Transverse colon (tissue), 4 donors: ENCODE results near the gene GSTT2B. TPM values are rescaled to one million over a fixed set of nuclear protein-coding genes. Genes with fewer than 3 reads are reported as not detected.
"Not testable (repeated sequence)": the region's sequence is repeated elsewhere in the genome, so short reads cannot be mapped to it uniquely, and the experiment has no call there.

Experiments used
- DNase-seq: peaks from one replicate; pipeline ENCODE4 v3.0.0-alpha.2; 2019
- H3K27ac ChIP-seq, 4 donors: fragments of 200-600 bp; sonication (generic); 2 replicates each; pipeline ENCODE4 v1.5.1; 2016 to 2018; ENCODE audit warnings: inconsistent platforms in 4 of 4
- H3K27me3 ChIP-seq: fragments of 200-600 bp; sonication (generic); 2 replicates; pipeline ENCODE4 v1.5.1; 2017; ENCODE audit warnings: inconsistent platforms
- H3K36me3 ChIP-seq, 4 donors: fragments of 200-600 bp; sonication (generic); 2 replicates each; pipeline ENCODE4 v1.5.1; 2017 to 2019; ENCODE audit warnings: inconsistent platforms in 4 of 4
- H3K4me1 ChIP-seq, 4 donors: fragments of 200-600 bp; sonication (generic); 2 replicates each; pipeline ENCODE4 v1.5.1; 2017 to 2020; ENCODE audit warnings: inconsistent platforms in 4 of 4
- H3K4me3 ChIP-seq, 4 donors: fragments of 200-600 bp; sonication (generic); 1 replicate in 1 of 4; 2 replicates in 3 of 4; pipeline versions ENCODE4 v1.5.1 to v1.6.1; 2017 to 2019; ENCODE audit warnings: inconsistent platforms in 4 of 4
- H3K9me3 ChIP-seq, 2 donors: fragments of 200-600 bp; sonication (generic); 2 replicates each; pipeline ENCODE4 v1.5.1; 2017 to 2019; ENCODE audit warnings: inconsistent platforms in 2 of 2
- EP300 ChIP-seq: sonication (generic); formaldehyde crosslinking; IDR thresholded peaks from one replicate; pipeline ENCODE4 v1.6.1; 2017; ENCODE audit warnings: antibody characterized with exemption, low read depth
- POLR2A ChIP-seq: fragments of 450-650 bp; IDR thresholded peaks from one replicate; pipeline ENCODE4 v1.6.1; 2016; ENCODE audit warnings: antibody characterized with exemption, mild to moderate bottlenecking, moderate library complexity
- POLR2AphosphoS5 ChIP-seq, 3 donors: sonication (generic); formaldehyde crosslinking; IDR thresholded peaks; one replicate each; pipeline ENCODE4 v1.6.1; 2016; ENCODE audit warnings: antibody characterized with exemption in 3 of 3
- WGBS, 2 donors: methylation state at CpG; one replicate each; pipeline ENCODE4 v1.1.5; 2018; ENCODE audit warnings: low coverage in 1 of 2; 5-methylcytosine and 5-hydroxymethylcytosine counted together
- in situ Hi-C, 4 donors: fragments of 200-750 bp; cut with MboI; loops; one replicate each; pipeline versions ENCODE4 v1.15.0 to v1.15.1; 2017; ENCODE audit warnings: low sequenced_read_pairs in 3 of 4, low pct_ligation_motif_present in 1 of 4, low pct_unique_long_range_greater_than_20kb in 1 of 4
- intact Hi-C: fragments of 100-400 bp; cut with DNase I; formaldehyde crosslinking; loops from one replicate; pipeline ENCODE4 v1.15.1; 2023; ENCODE audit warnings: low total_unique reads
- total RNA-seq, 4 donors: library from RNA; depleted of rRNA; stranded (reverse); fragments of >200 nt; gene quantifications; one replicate each; pipeline ENCODE4 v1.1.0, GENCODE V29; 2016
- TF ChIP-seq, protein P1 (sequence below), 5 experiments: fragments of 200-600 bp in 3 of 5; fragments of 450-650 bp in 2 of 5; sonication (generic) in 3 of 5; IDR thresholded peaks; 1 replicate in 2 of 5; 2 replicates in 3 of 5; pipeline ENCODE4 v1.5.1; 2016 to 2017; ENCODE audit warnings: antibody characterized with exemption in 5 of 5, inconsistent platforms in 3 of 5, mild to moderate bottlenecking in 2 of 5, moderate library complexity in 1 of 5

The GSTT2B gene
- total RNA-seq, 4 donors from 2014 or later: 2.4 TPM; not detected in 3

DNA sequence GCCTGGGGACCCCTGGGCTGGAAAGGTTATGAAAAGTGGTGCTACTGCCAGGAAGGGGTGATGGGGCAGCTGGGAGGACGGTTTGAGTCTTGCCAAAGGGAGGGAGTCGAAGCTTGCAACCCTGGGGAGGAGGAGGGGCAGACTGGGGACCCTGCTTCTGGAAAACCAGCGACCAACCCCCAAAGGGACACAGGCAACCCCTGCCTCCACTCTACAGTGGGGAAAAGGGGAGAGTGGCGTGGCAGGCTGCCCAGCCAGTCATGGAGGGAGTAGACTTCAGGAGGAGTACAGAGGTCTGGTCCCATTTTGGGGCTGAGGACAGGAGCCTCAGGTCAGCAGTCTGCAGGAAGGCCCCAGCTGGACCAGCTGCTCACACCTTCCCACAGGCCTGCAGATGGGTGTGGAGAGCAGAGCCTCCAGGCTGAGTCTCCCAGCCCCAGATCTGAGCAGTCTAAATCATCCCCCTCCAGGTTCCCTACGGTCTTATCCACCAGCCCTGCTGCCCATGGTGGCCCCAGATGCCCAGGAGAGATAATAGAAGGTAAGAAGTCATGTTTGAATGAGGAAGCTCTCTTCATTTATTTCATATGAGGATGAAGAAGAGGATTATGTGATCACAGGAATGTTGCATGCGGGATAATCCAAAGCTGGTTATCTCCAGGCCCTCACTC lies 10.0 kb upstream of the GSTT2B start:
- no peak for DNase-seq
- in situ Hi-C loops (loop anchor here in 1 of 4 donors (10.0 kb wide), 1 partner anchor 46 kb away; no protein-coding TSS in a partner anchor), intact Hi-C loops (loop anchor here (5.0 kb wide), 1 partner anchor 49 kb away; no protein-coding TSS in a partner anchor)
- H3K4me1 ChIP-seq: no peaks in the 10 kb centered on the region
- H3K9me3 ChIP-seq: no peaks in the 10 kb centered on the region
- WGBS, 2 donors: 86% methylated on average over 6 of the region's 6 CpGs; no CpG with 5 or more reads in 1 of the 2 donors
- no peaks in the 10 kb centered on the region for H3K27me3 ChIP-seq
- no peak overlapping the region for H3K4me3 ChIP-seq
- peaks cover 0 to 6% (median 0%) of the 10 kb centered on the region in 4 donors for H3K36me3 ChIP-seq
- TF ChIP-seq, protein P1, sequence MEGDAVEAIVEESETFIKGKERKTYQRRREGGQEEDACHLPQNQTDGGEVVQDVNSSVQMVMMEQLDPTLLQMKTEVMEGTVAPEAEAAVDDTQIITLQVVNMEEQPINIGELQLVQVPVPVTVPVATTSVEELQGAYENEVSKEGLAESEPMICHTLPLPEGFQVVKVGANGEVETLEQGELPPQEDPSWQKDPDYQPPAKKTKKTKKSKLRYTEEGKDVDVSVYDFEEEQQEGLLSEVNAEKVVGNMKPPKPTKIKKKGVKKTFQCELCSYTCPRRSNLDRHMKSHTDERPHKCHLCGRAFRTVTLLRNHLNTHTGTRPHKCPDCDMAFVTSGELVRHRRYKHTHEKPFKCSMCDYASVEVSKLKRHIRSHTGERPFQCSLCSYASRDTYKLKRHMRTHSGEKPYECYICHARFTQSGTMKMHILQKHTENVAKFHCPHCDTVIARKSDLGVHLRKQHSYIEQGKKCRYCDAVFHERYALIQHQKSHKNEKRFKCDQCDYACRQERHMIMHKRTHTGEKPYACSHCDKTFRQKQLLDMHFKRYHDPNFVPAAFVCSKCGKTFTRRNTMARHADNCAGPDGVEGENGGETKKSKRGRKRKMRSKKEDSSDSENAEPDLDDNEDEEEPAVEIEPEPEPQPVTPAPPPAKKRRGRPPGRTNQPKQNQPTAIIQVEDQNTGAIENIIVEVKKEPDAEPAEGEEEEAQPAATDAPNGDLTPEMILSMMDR (IDR thresholded peaks at IDR 0.05): no peak
- TF ChIP-seq EP300 (no peak), POLR2AphosphoS5 (IDR thresholded peaks at IDR 0.05) (no peak)
- H3K27ac ChIP-seq: no peak overlapping the region

DNA sequence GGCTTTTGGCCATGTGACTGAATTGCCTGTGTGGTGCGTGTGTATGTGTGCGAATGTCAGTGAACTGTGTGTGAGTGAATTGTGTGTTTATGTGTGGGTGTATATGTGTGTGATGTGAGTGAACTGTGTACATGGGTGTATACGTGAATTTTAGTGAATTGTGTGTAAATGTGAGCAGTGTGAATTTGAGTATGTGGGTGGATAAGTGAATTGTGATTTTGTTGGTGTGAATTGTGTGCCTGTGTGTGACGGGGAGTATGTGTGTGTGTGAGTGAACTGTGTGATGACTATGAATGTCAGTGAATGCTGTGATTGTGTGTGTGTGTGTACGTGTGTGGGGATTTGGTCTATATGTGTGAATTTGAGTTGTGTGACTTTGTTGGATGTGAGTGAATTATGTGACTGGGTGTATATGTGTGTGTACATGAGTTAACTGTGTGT lies 9.2 kb upstream of the GSTT2B start:
- in situ Hi-C loops (loop anchor here in 1 of 4 donors (10.0 kb wide), 1 partner anchor 45 kb away; no protein-coding TSS in a partner anchor), intact Hi-C loops (loop anchor here (5.0 kb wide), 1 partner anchor 48 kb away; no protein-coding TSS in a partner anchor)
- H3K36me3 ChIP-seq: peaks cover 0 to 6% (median 0%) of the 10 kb centered on the region in 4 donors
- H3K4me1 ChIP-seq: no peaks in the 10 kb centered on the region
- H3K4me3 ChIP-seq: no peak overlapping the region
- WGBS, 2 donors: 85 to 87% methylated on average over 5 of the region's 5 CpGs
- H3K27ac ChIP-seq: no peak overlapping the region
- TF ChIP-seq POLR2AphosphoS5 (IDR thresholded peaks at IDR 0.05): no peak
- no peak for TF ChIP-seq EP300
- no peak for TF ChIP-seq POLR2A
- TF ChIP-seq, protein P1 (IDR thresholded peaks at IDR 0.05): no peak
- H3K9me3 ChIP-seq: no peaks in the 10 kb centered on the region
- H3K27me3 ChIP-seq: no peaks in the 10 kb centered on the region
- DNase-seq: no peak

DNA sequence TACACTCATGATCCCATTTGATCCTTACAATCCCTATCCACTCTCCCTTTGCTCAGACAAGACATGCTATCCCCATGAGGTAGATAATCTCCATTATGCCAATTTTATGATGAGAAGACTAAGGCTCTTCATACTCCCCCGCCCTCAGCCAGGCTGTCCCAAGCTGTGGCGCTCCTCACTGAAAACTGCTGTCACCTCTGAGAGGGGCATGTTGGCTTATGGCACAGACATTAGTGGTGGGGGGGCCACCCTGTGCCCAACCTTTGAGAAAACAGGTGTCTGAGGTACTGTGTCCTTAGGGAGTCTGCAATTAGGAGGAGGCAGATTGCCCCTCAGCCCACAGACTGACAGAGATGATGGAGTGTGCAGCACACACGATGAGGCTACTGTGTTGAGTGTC lies 8.1 kb upstream of the GSTT2B start:
- Histone ChIP-seq H3K27ac (no peak overlapping the region), H3K4me1 (no peaks in the 10 kb centered on the region), H3K4me3 (no peak overlapping the region), H3K27me3 (no peaks in the 10 kb centered on the region), H3K9me3 (no peaks in the 10 kb centered on the region), H3K36me3 (peaks cover 0 to 6% (median 0%) of the 10 kb centered on the region in 4 donors)
- in situ Hi-C loops: no loop called here
- WGBS, 2 donors: 100% methylated on average over 3 of the region's 3 CpGs; no CpG with 5 or more reads in 1 of the 2 donors
- no peak for TF ChIP-seq POLR2A
- no peak for TF ChIP-seq EP300
- no peak for TF ChIP-seq POLR2AphosphoS5 (IDR thresholded peaks at IDR 0.05)
- TF ChIP-seq, protein P1 (IDR thresholded peaks at IDR 0.05): no peak
- no peak for DNase-seq
- intact Hi-C loops: no loop called here

- not testable (repeated sequence) for DNase-seq
- WGBS, 2 donors: no CpG with 5 or more reads among the region's 30 CpGs
These were observed 5.6 kb upstream of the GSTT2B start, which contains the start of gene DDTL for GRCh38 chr22:23966568-23966967. Gene DDTL, plus strand, starts transcription at chr22:23966888. Its CDS starts 27 bp downstream, at chr22:23966915.

DNA sequence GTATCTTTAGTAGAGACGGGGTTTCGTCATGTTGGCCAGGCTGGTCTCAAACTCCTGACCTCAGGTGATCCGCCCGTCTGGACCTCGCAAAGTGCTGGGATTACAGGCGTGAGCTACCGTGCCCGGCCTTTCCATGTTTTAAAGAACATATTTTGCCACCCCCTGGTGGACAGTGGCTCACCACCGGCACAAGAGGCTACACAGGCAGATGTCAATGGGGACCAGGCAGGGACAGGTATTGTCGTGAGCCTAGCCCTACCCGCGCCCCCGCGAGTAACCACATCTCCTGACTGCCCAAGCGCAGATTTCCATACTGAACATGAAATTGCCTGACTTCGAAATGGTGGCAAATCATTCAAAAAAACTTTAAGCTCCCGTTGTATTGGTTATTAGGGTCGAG lies 5.1 kb upstream of the GSTT2B start:
- DNase-seq, in situ Hi-C loops, H3K27me3 ChIP-seq, H3K36me3 ChIP-seq, H3K4me3 ChIP-seq, intact Hi-C loops, H3K27ac ChIP-seq, H3K9me3 ChIP-seq, H3K4me1 ChIP-seq: not testable (repeated sequence)
- WGBS, 2 donors: no CpG with 5 or more reads among the region's 18 CpGs

More at GRCh38 chr22:23966568-23966967, 5.6 kb upstream of the GSTT2B start, which contains the start of gene DDTL:
- H3K4me1 ChIP-seq, H3K36me3 ChIP-seq, in situ Hi-C loops, H3K4me3 ChIP-seq, H3K27ac ChIP-seq, H3K27me3 ChIP-seq, H3K9me3 ChIP-seq, intact Hi-C loops: not testable (repeated sequence)
